ENCODE data around the gene STXBP5. TPM values are rescaled to one million over a fixed set of nuclear protein-coding genes. Genes with fewer than 3 reads are reported as not detected.

The STXBP5 gene
- total RNA-seq, 1 experiment from 2014 or later, result 17.9 TPM

DNA sequence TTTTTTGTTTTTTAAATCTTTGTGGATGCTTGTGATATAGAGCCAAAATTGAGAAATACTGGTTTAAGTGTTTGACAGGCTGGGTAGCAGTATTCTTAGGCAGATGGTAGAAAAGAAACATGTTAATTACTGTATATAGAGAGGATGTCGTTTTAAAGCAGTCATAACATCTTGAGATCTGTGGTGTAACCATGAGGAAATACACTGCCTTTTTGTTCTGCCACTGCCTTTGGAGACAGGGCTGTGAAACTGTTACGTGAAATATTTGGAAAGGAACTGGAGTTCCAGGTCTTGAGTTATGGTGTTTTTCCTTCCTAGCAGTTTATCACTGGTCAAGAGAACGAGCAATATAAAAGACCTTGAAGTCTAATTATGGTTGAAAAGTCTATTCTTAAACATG, 19.5 kb downstream of the STXBP5 start:
- TF ChIP-seq, protein P1, sequence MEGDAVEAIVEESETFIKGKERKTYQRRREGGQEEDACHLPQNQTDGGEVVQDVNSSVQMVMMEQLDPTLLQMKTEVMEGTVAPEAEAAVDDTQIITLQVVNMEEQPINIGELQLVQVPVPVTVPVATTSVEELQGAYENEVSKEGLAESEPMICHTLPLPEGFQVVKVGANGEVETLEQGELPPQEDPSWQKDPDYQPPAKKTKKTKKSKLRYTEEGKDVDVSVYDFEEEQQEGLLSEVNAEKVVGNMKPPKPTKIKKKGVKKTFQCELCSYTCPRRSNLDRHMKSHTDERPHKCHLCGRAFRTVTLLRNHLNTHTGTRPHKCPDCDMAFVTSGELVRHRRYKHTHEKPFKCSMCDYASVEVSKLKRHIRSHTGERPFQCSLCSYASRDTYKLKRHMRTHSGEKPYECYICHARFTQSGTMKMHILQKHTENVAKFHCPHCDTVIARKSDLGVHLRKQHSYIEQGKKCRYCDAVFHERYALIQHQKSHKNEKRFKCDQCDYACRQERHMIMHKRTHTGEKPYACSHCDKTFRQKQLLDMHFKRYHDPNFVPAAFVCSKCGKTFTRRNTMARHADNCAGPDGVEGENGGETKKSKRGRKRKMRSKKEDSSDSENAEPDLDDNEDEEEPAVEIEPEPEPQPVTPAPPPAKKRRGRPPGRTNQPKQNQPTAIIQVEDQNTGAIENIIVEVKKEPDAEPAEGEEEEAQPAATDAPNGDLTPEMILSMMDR (IDR thresholded peaks at IDR 0.05; ENCODE audit: insufficient read depth in 1 of 2, low read depth in 1 of 2, low read length in 1 of 2, severe bottlenecking in 1 of 2, unreplicated experiment in 1 of 2), result no peak
- CTCF ChIA-PET, result interaction anchor here (0.6 kb wide), 1 partner anchor 199 kb away, joined by 3 read pairs; no protein-coding TSS in a partner anchor

DNA sequence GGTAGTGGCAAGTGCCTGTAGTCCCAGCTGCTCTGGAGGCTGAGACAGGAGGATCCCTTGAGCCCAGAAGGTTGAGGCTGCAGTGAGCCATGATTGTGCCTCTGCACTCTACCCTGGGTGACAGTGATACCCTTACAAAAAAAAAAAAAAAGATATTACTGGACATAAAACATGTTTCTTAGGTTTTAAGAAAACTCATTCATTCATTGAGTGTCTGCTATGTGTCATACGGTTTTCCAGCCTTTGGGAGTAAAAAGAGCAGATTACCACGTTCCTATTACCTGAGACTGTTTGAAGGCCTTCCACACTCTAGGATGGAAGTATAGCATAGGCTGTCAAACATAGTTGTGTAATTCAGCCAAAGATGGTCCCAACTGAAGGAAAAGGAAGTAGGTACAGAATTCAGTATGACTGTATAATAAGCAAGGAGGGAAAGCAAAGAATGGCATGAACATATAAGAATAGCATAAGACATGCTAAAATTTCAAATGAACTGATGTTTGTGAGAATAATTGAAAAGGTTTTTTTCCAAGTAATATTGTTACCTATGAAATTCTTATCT, 22.0 kb downstream of the STXBP5 start:
- Histone ChIP-seq H3K27me3 (replicated peaks; ENCODE audit: control insufficient read depth, insufficient read depth, low read length) (no peaks in the 10 kb centered on the region), H3K4me1 (0 out of 2 replicates have a peak, but pooled peaks cover 5% of the 10 kb centered on the region), H3K4me3 (ENCODE audit: low read depth, low read length) (no peak overlapping the region), H3K9me3 (no peaks in the 10 kb centered on the region), H3K36me3 (ENCODE audit: control insufficient read depth, insufficient read depth, low read length) (no peaks in the 10 kb centered on the region)
- H3K4me1 Mint-ChIP-seq (ENCODE audit: low read depth, unreplicated experiment), result peaks cover 8% of the 10 kb centered on the region
- H3K4me3 Mint-ChIP-seq (ENCODE audit: unreplicated experiment), result no peak overlapping the region
- no peaks in the 10 kb centered on the region for H3K27me3 Mint-ChIP-seq (ENCODE audit: insufficient read depth, unreplicated experiment)
- ChIA-PET POLR2A (no interaction called here), CTCF (no interaction called here)
- TF ChIP-seq, protein P1 (IDR thresholded peaks at IDR 0.05; ENCODE audit: insufficient read depth in 1 of 2, low read depth in 1 of 2, low read length in 1 of 2, severe bottlenecking in 1 of 2, unreplicated experiment in 1 of 2), result no peak
- no peak overlapping the region for H3K27ac Mint-ChIP-seq (ENCODE audit: unreplicated experiment)
- peaks cover 15% of the 10 kb centered on the region for H3K36me3 Mint-ChIP-seq (ENCODE audit: insufficient read depth, unreplicated experiment)
- DNase-seq, result no peak
- no peaks in the 10 kb centered on the region for H3K9me3 Mint-ChIP-seq (ENCODE audit: unreplicated experiment)
- no TSS peak for BruUV-seq (replicated peaks)
- intact Hi-C loops (cut with micrococcal nuclease; ENCODE audit: unreplicated experiment), result no loop called here

More for the DNA sequence above, 19.5 kb downstream of the STXBP5 start:
- POLR2A ChIA-PET, result no interaction called here
- Mint-ChIP-seq H3K4me1 (ENCODE audit: low read depth, unreplicated experiment) (peaks cover 8% of the 10 kb centered on the region), H3K27ac (ENCODE audit: unreplicated experiment) (no peak overlapping the region), H3K9me3 (ENCODE audit: unreplicated experiment) (no peaks in the 10 kb centered on the region), H3K27me3 (ENCODE audit: insufficient read depth, unreplicated experiment) (no peaks in the 10 kb centered on the region), H3K36me3 (ENCODE audit: insufficient read depth, unreplicated experiment) (peaks cover 15% of the 10 kb centered on the region), H3K4me3 (ENCODE audit: unreplicated experiment) (no peak overlapping the region)
- H3K27me3 ChIP-seq (replicated peaks; ENCODE audit: control insufficient read depth, insufficient read depth, low read length), result no peaks in the 10 kb centered on the region
- DNase-seq, result no peak
- 0 out of 2 replicates have a peak, but pooled peaks cover 5% of the 10 kb centered on the region for H3K4me1 ChIP-seq
- no peak overlapping the region for H3K4me3 ChIP-seq (ENCODE audit: low read depth, low read length)
- intact Hi-C loops (cut with micrococcal nuclease; ENCODE audit: unreplicated experiment), result no loop called here
- no peaks in the 10 kb centered on the region for H3K9me3 ChIP-seq
- BruUV-seq (replicated peaks), result no TSS peak
- no peaks in the 10 kb centered on the region for H3K36me3 ChIP-seq (ENCODE audit: control insufficient read depth, insufficient read depth, low read length)

DNA sequence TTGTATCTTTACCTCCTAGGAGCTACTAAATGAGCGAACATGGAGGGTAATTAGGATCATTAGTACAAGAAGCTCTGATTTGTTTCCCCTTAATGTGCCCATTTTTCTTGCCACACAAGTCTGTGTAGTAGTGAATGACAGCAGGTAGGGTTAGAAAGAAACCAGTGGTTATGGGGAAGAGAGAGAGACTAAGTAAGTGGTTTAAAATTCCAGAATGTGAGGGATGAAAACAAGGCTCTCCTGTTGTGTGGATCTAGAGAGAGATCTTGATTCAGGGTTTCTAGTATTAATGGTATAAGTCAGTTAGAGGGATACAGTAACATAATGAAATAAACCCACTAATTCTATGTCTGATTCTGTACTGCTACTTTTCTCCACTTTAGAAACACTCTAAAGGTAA, 22.7 kb downstream of the STXBP5 start:
- Mint-ChIP-seq H3K27me3 (ENCODE audit: insufficient read depth, unreplicated experiment) (no peaks in the 10 kb centered on the region), H3K4me1 (ENCODE audit: low read depth, unreplicated experiment) (peaks cover 6% of the 10 kb centered on the region), H3K9me3 (ENCODE audit: unreplicated experiment) (no peaks in the 10 kb centered on the region), H3K4me3 (ENCODE audit: unreplicated experiment) (no peak overlapping the region), H3K36me3 (ENCODE audit: insufficient read depth, unreplicated experiment) (peaks cover 15% of the 10 kb centered on the region), H3K27ac (ENCODE audit: unreplicated experiment) (no peak overlapping the region)
- POLR2A ChIA-PET, result no interaction called here
- H3K9me3 ChIP-seq, result no peaks in the 10 kb centered on the region
- TF ChIP-seq, protein P1 (IDR thresholded peaks at IDR 0.05; ENCODE audit: insufficient read depth in 1 of 2, low read depth in 1 of 2, low read length in 1 of 2, severe bottlenecking in 1 of 2, unreplicated experiment in 1 of 2), result no peak
- CTCF ChIA-PET, result no interaction called here
- no peaks in the 10 kb centered on the region for H3K36me3 ChIP-seq (ENCODE audit: control insufficient read depth, insufficient read depth, low read length)
- BruUV-seq (replicated peaks), result no TSS peak
- H3K27me3 ChIP-seq (replicated peaks; ENCODE audit: control insufficient read depth, insufficient read depth, low read length), result no peaks in the 10 kb centered on the region
- no peak overlapping the region for H3K4me3 ChIP-seq (ENCODE audit: low read depth, low read length)
- no peak for DNase-seq
- 0 out of 2 replicates have a peak, but pooled peaks cover 4% of the 10 kb centered on the region for H3K4me1 ChIP-seq
- intact Hi-C loops (cut with micrococcal nuclease; ENCODE audit: unreplicated experiment), result no loop called here

All from Caco-2 (cell line).